PC-3 (cell line): Measurements from ENCODE around the gene C7orf33.

Experiments
- CTCF ChIP-seq: fragments of 300-600 bp; sonication (generic); conservative IDR thresholded peaks from 2 replicates; pipeline ENCODE4 v1.5.1; 2017; ENCODE audit warnings: antibody characterized with exemption, low read depth, mild to moderate bottlenecking, low read length
- EZH2 ChIP-seq: fragments of 300-600 bp; sonication (generic); IDR thresholded peaks from one replicate; pipeline ENCODE4 v1.6.1; 2017; ENCODE audit warnings: antibody characterized with exemption, mild to moderate bottlenecking, low read length; ENCODE audit not compliant: unreplicated experiment

GRCh38 chr7:148645898-148646297 lies 55.3 kb downstream of the C7orf33 start:
- TF ChIP-seq CTCF (no peak), EZH2 (no peak)
